Osteoblast (primary cell): Measurements from ENCODE around the gene RRN3. TPM values are rescaled to one million over a fixed set of nuclear protein-coding genes. Genes with fewer than 3 reads are reported as not detected.
A peak's percentile ranks its signal among the peaks of the same experiment; 100 is the strongest.

Experiments
- DNase-seq: peaks from one replicate; pipeline ENCODE4 v3.0.0; 2011; ENCODE audit warnings: low spot score, mixed read lengths; ENCODE audit not compliant: insufficient read length; ENCODE audit errors: missing footprints
- H2AFZ ChIP-seq: 2 replicates; pipeline ENCODE4 v1.6.0; 2011; ENCODE audit warnings: mild to moderate bottlenecking, low read length
- H3K27ac ChIP-seq: 2 replicates; pipeline ENCODE4 v1.5.1; 2011; ENCODE audit warnings: mild to moderate bottlenecking, low read depth, low read length, moderate library complexity
- H3K27me3 ChIP-seq: 2 replicates; pipeline ENCODE4 v1.6.0; 2012; ENCODE audit warnings: mild to moderate bottlenecking, control low read depth, inconsistent platforms, low read length, moderate library complexity; ENCODE audit not compliant: insufficient read depth
- H3K36me3 ChIP-seq: 2 replicates; pipeline ENCODE4 v1.5.1; 2011; ENCODE audit warnings: mild to moderate bottlenecking, low read length, control low read depth, moderate library complexity; ENCODE audit not compliant: insufficient read depth
- H3K4me1 ChIP-seq: 2 replicates; pipeline ENCODE4 v1.5.1; 2011; ENCODE audit warnings: mild to moderate bottlenecking, low read length, control low read depth, moderate library complexity; ENCODE audit not compliant: insufficient read depth
- H3K4me2 ChIP-seq: 2 replicates; pipeline ENCODE4 v1.6.0; 2011; ENCODE audit warnings: mild to moderate bottlenecking, low read length; ENCODE audit not compliant: insufficient read depth
- H3K4me3 ChIP-seq: fragments of 200-600 bp; sonication (generic); 3 replicates; pipeline ENCODE4 v1.5.1; 2012; ENCODE audit warnings: mild to moderate bottlenecking, low read length, inconsistent platforms; ENCODE audit not compliant: insufficient read depth
- H3K79me2 ChIP-seq: 2 replicates; pipeline ENCODE4 v1.6.0; 2012; ENCODE audit warnings: mild to moderate bottlenecking, low read length, control low read depth, inconsistent platforms; ENCODE audit not compliant: insufficient read depth
- H3K9me3 ChIP-seq: 2 replicates; pipeline ENCODE4 v1.5.1; 2011; ENCODE audit warnings: low read depth, low read length, control low read depth
- H4K20me1 ChIP-seq: 2 replicates; pipeline ENCODE4 v1.6.0; 2012; ENCODE audit warnings: mild to moderate bottlenecking, low read length, control low read depth; ENCODE audit not compliant: insufficient read depth
- CTCF ChIP-seq: IDR thresholded peaks from 2 replicates; pipeline ENCODE4 v1.5.1; 2011; ENCODE audit warnings: mild to moderate bottlenecking, low read depth, low read length, moderate library complexity; ENCODE audit errors: extremely low read depth
- total RNA-seq: library from RNA; depleted of rRNA; stranded (reverse); fragments of >200 nt; gene quantifications from 2 replicates; pipeline ENCODE4 v1.2.3, GENCODE V29; 2012

The RRN3 gene
- total RNA-seq, 1 donor = 29.3 TPM

GRCh38 chr16:15037745-15038144, 56.3 kb downstream of the RRN3 start:
- Histone ChIP-seq H3K36me3 (peaks cover 85% of the 10 kb centered on the region), H3K27ac (no peak overlapping the region), H3K4me1 (peaks cover 11% of the 10 kb centered on the region), H3K79me2 (peaks cover 3% of the 10 kb centered on the region), H3K4me2 (no peak overlapping the region), H3K27me3 (no peaks in the 10 kb centered on the region), H4K20me1 (peaks cover 4% of the 10 kb centered on the region), H3K4me3 (no peak overlapping the region), H3K9me3 (no peaks in the 10 kb centered on the region), H2AFZ (no peak overlapping the region)
- no peak for TF ChIP-seq CTCF
- no peak for DNase-seq

GRCh38 chr16:15037003-15037402, 57.1 kb downstream of the RRN3 start:
- Histone ChIP-seq H3K4me2 (no peak overlapping the region), H4K20me1 (peaks cover 4% of the 10 kb centered on the region), H2AFZ (no peak overlapping the region), H3K36me3 (peaks cover 93% of the 10 kb centered on the region), H3K27me3 (no peaks in the 10 kb centered on the region), H3K4me1 (peaks cover 10% of the 10 kb centered on the region), H3K27ac (no peak overlapping the region), H3K4me3 (no peak overlapping the region), H3K9me3 (no peaks in the 10 kb centered on the region), H3K79me2 (no peaks in the 10 kb centered on the region)
- no peak for DNase-seq
- no peak for TF ChIP-seq CTCF

- no peak for DNase-seq
- Histone ChIP-seq H2AFZ (no peak overlapping the region), H3K79me2 (no peaks in the 10 kb centered on the region), H3K27me3 (no peaks in the 10 kb centered on the region), H3K27ac (no peak overlapping the region), H3K36me3 (peaks cover 96% of the 10 kb centered on the region), H3K4me1 (no peaks in the 10 kb centered on the region), H3K4me2 (no peak overlapping the region), H3K4me3 (no peak overlapping the region), H3K9me3 (no peaks in the 10 kb centered on the region), H4K20me1 (peaks cover 4% of the 10 kb centered on the region)
- TF ChIP-seq CTCF = no peak
Observed at GRCh38 chr16:15035163-15035729, 58.8 kb downstream of the RRN3 start.

- Histone ChIP-seq H3K9me3 (no peaks in the 10 kb centered on the region), H4K20me1 (peaks cover 4% of the 10 kb centered on the region), H2AFZ (no peak overlapping the region), H3K79me2 (peaks cover 3% of the 10 kb centered on the region), H3K4me3 (no peak overlapping the region), H3K36me3 (peaks cover 92% of the 10 kb centered on the region), H3K27ac (no peak overlapping the region), H3K27me3 (no peaks in the 10 kb centered on the region), H3K4me2 (no peak overlapping the region), H3K4me1 (no peaks in the 10 kb centered on the region)
- peak; percentile 13 for TF ChIP-seq CTCF
- no peak for DNase-seq
Observed at GRCh38 chr16:15034266-15035162, 59.6 kb downstream of the RRN3 start.
